SU-DHL-6 (cell line): ENCODE results near the gene EIF2B2.

Source experiments
- EZH2phosphoT487 ChIP-seq: fragments of 200-600 bp; sonication (generic), shearing (Covaris generic); conservative IDR thresholded peaks from 2 replicates; pipeline ENCODE4 v1.6.1; 2018; ENCODE audit warnings: mild to moderate bottlenecking, antibody characterized with exemption, low read length, moderate library complexity, mixed read lengths
- TF ChIP-seq, protein P1 (sequence below): fragments of 200-600 bp; sonication (generic); IDR thresholded peaks from one replicate; pipeline ENCODE4 v1.5.1; 2017; ENCODE audit warnings: antibody characterized with exemption, mild to moderate bottlenecking, low read length, moderate library complexity; ENCODE audit not compliant: insufficient read depth, poor library complexity, severe bottlenecking

DNA sequence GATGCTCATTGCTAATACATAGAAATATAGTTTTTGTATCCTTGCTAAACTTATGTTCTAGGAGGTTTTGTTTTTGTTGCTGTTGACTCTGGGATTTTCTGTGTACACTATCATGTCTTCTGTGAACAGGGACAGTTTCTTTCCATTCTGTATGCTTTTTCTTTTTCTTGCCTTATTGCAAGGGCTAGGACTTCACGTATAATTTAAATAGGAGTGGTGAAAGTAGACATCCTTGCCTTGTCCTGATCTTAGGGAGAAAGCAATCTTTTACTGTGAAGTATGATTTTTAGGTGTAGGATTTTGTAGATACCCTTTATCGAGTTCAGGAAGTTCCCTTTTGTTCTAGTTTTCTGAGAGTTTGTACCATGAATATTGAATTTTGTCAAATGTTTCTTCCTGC lies 1.5 kb upstream of the EIF2B2 start:
- TF ChIP-seq, protein P1, sequence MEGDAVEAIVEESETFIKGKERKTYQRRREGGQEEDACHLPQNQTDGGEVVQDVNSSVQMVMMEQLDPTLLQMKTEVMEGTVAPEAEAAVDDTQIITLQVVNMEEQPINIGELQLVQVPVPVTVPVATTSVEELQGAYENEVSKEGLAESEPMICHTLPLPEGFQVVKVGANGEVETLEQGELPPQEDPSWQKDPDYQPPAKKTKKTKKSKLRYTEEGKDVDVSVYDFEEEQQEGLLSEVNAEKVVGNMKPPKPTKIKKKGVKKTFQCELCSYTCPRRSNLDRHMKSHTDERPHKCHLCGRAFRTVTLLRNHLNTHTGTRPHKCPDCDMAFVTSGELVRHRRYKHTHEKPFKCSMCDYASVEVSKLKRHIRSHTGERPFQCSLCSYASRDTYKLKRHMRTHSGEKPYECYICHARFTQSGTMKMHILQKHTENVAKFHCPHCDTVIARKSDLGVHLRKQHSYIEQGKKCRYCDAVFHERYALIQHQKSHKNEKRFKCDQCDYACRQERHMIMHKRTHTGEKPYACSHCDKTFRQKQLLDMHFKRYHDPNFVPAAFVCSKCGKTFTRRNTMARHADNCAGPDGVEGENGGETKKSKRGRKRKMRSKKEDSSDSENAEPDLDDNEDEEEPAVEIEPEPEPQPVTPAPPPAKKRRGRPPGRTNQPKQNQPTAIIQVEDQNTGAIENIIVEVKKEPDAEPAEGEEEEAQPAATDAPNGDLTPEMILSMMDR: no peak
- TF ChIP-seq EZH2phosphoT487: no peak
